Stimulated activated effector memory CD8-positive, alpha-beta T cell treated with anti-CD3 and anti-CD28 coated beads, Interleukin-12 subunit alpha, Interleukin-12 subunit beta, amount 100 ng/mL, for 72 hours (primary cell): ENCODE data around the gene ZG16B.

Experiments
- ATAC-seq: fragments of 150-1000 bp; cut with Tn5 transposase; 2 replicates; pipeline ENCODE4 v1.10.0; 2021
- DNase-seq, 2 donors: peaks; one replicate each; pipeline ENCODE4 v3.0.0; 2021 to 2022; ENCODE audit warnings: low spot score in 2 of 2
- H3K27ac Mint-ChIP-seq: one replicate; pipeline ENCODE4 v1.8.0; 2022; ENCODE audit warnings: mild to moderate bottlenecking, mixed read lengths
- H3K36me3 Mint-ChIP-seq: one replicate; pipeline ENCODE4 v1.8.0; 2022; ENCODE audit warnings: mild to moderate bottlenecking, mixed read lengths
- H3K4me1 Mint-ChIP-seq: one replicate; pipeline ENCODE4 v1.8.0; 2022; ENCODE audit warnings: mixed read lengths
- H3K4me3 Mint-ChIP-seq: one replicate; pipeline ENCODE4 v1.8.0; 2022; ENCODE audit warnings: mild to moderate bottlenecking, mixed read lengths
- H3K9me3 Mint-ChIP-seq: one replicate; pipeline ENCODE4 v1.8.0; 2022; ENCODE audit warnings: mixed read lengths

The ZG16B gene

DNA sequence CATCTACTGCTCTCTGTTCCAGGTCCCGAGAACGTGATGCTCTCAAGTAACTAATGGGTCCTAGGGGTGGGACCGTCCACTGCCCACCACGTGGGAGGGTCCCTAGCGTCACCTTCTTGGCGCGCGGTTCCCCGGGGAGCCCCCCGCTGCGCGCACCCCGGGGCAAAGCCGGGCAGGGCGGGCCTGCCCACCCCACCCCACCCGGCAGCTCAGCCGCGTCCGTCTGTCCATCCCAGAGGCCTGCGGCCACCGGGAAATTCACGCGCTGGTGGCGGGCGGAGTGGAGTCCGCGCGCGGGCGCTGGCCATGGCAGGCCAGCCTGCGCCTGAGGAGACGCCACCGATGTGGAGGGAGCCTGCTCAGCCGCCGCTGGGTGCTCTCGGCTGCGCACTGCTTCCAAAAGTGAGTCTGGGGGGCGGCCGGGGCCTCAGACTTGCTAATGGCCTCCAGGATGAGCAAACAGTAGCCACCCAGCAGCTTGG lies 31.3 kb upstream of the ZG16B start:
- DNase-seq (no peak), ATAC-seq (no peak)
- no peaks in the 10 kb centered on the region for H3K4me1 Mint-ChIP-seq
- H3K9me3 Mint-ChIP-seq = peaks cover 2% of the 10 kb centered on the region
- no peak overlapping the region for H3K4me3 Mint-ChIP-seq
- no peaks in the 10 kb centered on the region for H3K36me3 Mint-ChIP-seq
- no peak overlapping the region for H3K27ac Mint-ChIP-seq

DNA sequence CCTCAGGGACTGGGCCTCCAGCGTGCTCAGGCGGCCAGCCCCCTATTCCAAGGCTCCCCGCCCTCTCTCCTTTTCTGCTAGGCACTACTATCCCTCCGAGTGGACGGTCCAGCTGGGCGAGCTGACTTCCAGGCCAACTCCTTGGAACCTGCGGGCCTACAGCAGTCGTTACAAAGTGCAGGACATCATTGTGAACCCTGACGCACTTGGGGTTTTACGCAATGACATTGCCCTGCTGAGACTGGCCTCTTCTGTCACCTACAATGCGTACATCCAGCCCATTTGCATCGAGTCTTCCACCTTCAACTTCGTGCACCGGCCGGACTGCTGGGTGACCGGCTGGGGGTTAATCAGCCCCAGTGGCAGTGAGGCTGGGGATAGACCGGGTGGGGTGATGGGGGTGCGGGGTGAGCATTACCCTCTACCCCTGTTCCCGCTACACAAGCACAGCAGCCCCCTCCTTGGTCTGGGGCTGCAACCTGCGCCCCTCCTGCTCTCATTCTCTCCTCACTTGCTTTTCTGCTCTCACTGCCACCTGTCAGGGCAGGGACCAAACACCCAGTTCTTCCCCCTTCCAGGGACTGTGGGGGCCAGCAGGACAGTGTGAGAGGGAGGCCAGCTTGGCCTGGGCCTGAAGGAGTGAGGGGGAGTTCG lies 30.8 kb upstream of the ZG16B start:
- H3K9me3 Mint-ChIP-seq = peaks cover 3% of the 10 kb centered on the region
- no peak overlapping the region for H3K4me3 Mint-ChIP-seq
- H3K4me1 Mint-ChIP-seq = no peaks in the 10 kb centered on the region
- H3K27ac Mint-ChIP-seq = no peak overlapping the region
- ATAC-seq (no peak), DNase-seq (no peak)
- H3K36me3 Mint-ChIP-seq = no peaks in the 10 kb centered on the region

DNA sequence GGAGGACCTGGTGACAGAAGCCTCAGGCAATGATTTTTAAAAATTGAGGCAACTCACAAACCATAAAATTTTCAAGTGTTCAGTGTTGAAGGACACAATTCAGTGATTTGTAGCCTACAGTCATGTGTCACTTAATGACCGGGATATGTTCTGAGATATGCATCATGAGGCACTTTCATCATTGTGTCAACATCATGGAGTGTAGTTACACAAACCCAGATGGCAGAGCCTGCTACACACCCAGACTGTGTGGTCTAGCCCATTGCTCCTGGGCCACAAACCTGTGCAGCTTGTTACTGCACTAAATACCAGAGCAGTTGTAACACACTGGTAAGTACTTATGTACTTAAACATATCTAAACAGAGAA lies 30.3 kb upstream of the ZG16B start:
- H3K9me3 Mint-ChIP-seq = peaks cover 3% of the 10 kb centered on the region
- ATAC-seq (no peak), DNase-seq (no peak)
- H3K27ac Mint-ChIP-seq = no peak overlapping the region
- no peak overlapping the region for H3K4me3 Mint-ChIP-seq
- no peaks in the 10 kb centered on the region for H3K36me3 Mint-ChIP-seq
- H3K4me1 Mint-ChIP-seq = no peaks in the 10 kb centered on the region

DNA sequence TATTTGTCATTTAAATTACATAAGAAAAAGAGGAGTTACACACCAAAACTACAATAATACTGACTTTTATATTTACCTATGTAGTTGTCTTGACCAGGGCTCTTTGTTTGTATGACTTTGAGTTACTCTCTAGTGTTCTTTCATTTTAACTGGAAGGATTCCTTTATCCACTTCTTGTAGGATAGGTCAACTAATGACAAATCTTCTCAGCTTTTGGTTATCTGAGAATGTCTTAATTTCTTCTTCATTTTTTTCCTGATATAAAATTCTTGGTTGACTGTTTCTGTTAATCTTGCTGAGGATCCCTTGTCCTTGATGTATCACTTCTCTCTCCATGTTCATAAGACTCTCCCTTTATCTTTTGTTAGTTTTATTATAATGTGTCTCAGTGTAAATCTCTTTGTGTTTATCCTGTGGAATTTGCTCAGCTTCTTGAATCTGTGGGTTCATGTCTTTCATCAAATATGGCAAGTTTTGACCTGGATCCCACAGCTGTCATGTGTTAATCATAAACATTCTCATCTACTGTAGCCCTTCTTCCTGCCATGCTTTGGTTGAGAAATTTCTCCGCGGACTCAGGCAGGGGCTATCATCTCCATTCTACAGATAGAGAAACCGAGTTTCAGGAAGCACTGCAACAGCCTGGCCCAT lies 26.4 kb upstream of the ZG16B start:
- H3K4me3 Mint-ChIP-seq = no peak overlapping the region
- H3K36me3 Mint-ChIP-seq = no peaks in the 10 kb centered on the region
- H3K27ac Mint-ChIP-seq = no peak overlapping the region
- H3K4me1 Mint-ChIP-seq = no peaks in the 10 kb centered on the region
- H3K9me3 Mint-ChIP-seq = peaks cover 3% of the 10 kb centered on the region
- ATAC-seq (no peak), DNase-seq (no peak)

DNA sequence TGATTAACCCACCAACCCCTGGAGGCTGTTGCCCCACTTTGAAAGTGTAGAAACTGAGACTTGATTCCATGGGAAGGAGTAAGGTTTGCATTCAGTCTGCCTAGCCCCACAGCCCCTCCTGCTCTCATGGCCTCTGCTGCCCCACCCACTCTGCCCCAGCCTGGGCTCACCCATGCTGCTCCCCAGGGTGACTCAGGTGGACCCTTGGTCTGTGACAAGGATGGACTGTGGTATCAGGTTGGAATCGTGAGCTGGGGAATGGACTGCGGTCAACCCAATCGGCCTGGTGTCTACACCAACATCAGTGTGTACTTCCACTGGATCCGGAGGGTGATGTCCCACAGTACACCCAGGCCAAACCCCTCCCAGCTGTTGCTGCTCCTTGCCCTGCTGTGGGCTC lies 25.4 kb upstream of the ZG16B start:
- Mint-ChIP-seq H3K4me3 (no peak overlapping the region), H3K36me3 (no peaks in the 10 kb centered on the region), H3K9me3 (peaks cover 3% of the 10 kb centered on the region), H3K4me1 (no peaks in the 10 kb centered on the region), H3K27ac (no peak overlapping the region)
- no peak for ATAC-seq
- no peak for DNase-seq

DNA sequence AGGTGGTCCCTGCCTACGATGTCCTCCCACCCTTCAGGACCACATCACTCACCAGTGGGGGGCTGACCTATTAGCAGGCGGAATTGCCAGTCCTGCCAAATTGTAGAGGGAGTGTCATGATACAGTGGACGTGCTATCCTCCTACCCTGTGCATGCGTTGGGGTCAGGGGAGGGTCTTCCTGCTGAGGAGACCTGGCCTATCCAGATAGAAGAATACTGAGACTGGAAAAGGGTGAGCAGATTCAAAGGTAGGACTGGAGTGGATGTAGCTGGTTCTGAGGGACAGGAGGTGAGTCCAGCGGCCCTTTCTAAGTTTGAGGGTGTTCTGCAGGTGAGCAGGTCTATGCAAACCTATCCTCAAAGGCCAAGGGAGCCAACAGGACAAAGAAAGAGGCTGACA lies 23.8 kb upstream of the ZG16B start:
- Mint-ChIP-seq H3K36me3 (no peaks in the 10 kb centered on the region), H3K27ac (no peak overlapping the region), H3K4me3 (no peak overlapping the region), H3K4me1 (no peaks in the 10 kb centered on the region), H3K9me3 (peaks cover 3% of the 10 kb centered on the region)
- no peak for ATAC-seq
- DNase-seq = no peak

DNA sequence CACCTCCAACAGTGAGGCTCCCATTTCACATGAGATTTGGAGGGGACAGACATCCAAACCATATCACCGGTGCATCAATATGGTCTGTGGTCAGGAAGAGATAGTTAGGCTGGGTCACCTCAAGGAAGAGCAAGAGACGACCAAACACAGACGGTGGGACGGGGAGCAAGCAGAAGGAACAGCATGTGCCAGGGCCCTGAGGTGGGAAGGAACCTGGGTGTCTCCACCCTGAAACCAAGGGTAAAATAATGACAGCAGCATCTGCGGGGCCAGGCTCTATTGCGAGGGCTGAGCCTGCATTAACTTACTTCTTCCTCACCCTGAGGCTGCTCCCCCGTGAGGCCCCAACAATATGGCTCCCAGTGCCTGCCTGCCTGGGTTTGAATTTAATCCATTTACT lies 21.9 kb upstream of the ZG16B start:
- no peak overlapping the region for H3K4me3 Mint-ChIP-seq
- H3K9me3 Mint-ChIP-seq = peaks cover 3% of the 10 kb centered on the region
- no peaks in the 10 kb centered on the region for H3K4me1 Mint-ChIP-seq
- ATAC-seq (no peak), DNase-seq (no peak)
- H3K27ac Mint-ChIP-seq = no peak overlapping the region
- no peaks in the 10 kb centered on the region for H3K36me3 Mint-ChIP-seq

DNA sequence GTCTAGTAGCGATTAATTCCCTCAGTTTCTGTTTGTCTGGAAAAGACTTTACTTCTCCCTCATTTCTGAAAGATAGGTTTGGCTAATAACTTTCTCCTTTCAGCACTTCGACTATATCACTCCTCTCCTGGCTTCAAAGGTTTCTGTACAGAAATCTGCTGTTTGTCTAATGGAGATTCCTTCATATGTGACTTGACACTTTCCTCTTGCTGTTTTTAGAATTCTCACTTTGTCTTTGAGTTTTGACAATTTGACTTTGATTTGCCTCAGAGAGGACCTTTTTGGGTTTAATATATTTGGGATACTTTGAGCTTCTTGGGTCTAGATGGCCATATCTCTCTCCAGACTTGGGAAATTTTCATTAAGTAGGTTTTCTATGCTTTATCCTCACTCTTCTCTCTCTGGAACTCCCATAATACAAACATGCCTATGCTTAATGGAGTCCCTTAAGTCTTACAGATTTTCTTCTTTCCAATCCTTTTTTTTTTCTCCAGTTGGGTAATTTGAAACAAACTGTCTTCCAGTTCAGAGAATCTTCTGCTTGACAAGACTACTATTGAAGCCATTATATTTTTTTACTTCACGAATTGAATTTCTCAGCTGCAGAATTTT lies 20.8 kb upstream of the ZG16B start:
- H3K4me3 Mint-ChIP-seq = no peak overlapping the region
- no peaks in the 10 kb centered on the region for H3K36me3 Mint-ChIP-seq
- DNase-seq (no peak), ATAC-seq (no peak)
- H3K4me1 Mint-ChIP-seq = no peaks in the 10 kb centered on the region
- no peak overlapping the region for H3K27ac Mint-ChIP-seq
- H3K9me3 Mint-ChIP-seq = no peaks in the 10 kb centered on the region

DNA sequence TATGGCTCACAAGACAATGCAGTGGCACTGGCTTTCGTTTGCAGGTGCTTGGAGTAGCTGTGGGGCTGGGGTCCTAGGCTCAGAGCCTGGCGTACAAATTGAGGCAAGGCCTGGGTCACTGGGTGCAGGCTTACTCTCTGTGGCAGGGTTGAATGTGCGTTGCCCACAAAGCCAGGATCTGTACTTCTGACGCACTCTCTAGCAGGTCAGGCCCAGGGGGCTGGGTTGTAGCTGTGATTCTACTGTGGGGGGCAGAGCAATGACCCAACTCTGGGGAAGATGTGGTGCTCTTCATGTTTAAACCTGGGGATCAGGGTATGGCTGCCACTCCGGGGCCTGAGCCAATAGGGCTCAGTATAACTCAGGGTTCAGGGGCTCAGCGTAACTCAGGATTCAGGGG lies 19.5 kb upstream of the ZG16B start:
- ATAC-seq = no peak
- Mint-ChIP-seq H3K4me3 (no peak overlapping the region), H3K27ac (no peak overlapping the region), H3K4me1 (no peaks in the 10 kb centered on the region), H3K9me3 (no peaks in the 10 kb centered on the region), H3K36me3 (no peaks in the 10 kb centered on the region)
- no peak for DNase-seq

DNA sequence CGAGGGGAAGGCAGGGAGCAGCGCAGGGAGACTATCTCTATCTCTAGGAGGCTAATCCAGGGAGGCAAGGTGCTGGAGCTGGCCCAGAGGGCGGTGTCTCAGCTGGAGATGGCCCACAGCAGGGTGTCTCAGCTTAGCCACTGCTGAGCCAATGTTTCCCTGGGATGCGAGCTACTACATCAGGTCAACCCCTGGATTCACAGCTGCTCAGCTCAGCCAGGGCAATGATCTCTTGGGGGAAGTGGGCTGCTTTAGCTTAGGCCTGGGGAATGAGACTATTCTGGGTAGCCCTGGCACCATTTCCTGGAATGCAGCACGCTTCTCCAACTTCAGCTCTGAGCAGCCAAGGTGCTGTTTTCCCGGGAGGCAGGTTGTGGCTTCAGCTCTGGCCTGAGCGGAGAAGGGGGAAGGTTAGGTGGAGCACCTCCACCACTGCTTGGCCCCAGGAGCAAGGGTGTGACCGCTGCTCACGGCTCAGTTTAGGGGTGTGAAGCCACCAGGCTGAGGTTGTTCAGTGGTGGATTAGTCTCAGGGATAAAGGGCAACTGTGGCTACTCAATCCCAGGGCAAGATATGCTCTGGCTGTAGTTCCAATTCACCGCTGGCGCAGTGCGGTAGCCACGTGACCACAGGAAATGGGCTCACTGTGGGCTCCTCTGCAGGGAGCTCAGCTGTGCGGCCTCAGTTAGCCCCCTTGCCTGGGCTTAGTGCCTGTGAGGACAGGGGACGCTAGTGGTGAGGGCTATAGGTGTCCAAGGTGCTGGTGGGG lies 18.2 kb upstream of the ZG16B start:
- H3K36me3 Mint-ChIP-seq = no peaks in the 10 kb centered on the region
- ATAC-seq (no peak), DNase-seq (no peak)
- no peaks in the 10 kb centered on the region for H3K9me3 Mint-ChIP-seq
- H3K27ac Mint-ChIP-seq = no peak overlapping the region
- H3K4me3 Mint-ChIP-seq = no peak overlapping the region
- H3K4me1 Mint-ChIP-seq = no peaks in the 10 kb centered on the region

DNA sequence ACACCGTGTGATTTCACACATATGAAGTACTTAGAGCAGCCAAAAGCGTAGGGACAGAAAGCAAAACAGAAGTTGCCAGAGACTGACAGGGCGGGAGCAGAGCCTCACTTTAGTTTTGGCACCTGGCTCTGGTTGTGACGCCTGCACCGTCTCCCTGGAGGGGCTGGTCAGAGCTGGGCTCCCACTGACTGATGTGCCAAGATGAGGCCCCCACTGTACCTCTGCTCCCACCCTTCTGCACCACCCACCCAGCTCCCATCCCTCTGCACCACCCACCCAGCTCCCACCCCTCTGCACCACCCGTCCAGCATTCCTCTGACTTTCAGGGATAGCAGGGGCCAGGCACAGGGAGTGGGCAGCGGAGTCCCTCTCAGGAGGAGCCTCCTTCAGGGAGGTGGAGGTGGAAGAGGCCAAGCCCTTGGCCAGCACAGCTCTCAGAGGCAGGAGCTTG lies 16.3 kb upstream of the ZG16B start:
- Mint-ChIP-seq H3K9me3 (no peaks in the 10 kb centered on the region), H3K4me1 (no peaks in the 10 kb centered on the region)

DNA sequence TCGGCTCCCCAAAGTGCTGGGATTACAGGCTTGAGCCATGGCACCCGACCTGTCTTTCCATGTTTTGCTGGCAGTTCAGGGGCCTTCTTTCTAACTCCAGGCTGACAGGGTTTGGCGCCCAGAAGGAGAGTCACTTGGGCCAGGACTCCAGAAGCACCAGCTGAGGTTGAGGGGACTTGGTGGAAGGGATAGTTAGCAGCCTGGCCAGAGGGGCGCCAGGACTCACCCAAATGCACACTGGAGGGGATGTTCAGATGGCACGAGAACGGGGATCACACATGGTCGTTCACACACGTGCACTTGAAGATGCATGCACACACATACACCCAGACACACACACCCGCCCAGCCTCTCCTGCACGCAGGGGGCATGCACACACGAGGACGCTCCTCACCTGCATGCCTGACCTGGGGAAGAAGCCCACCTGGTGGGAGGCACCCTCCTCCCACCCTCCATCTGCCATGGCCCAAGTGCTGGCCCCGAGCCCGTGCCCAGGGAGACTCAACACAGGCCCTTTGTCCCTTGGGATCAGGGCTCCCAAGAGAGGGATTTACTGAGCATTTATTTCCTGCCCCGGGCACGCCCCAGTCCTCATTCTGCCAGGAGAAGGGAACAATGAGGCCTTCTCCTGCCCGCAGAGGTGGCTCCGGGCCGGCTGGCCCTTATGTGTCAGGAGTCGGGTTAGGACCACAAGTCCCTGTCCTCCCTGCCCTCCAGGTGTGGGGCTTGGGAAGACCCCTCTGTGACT lies 15.4 kb upstream of the ZG16B start:
- DNase-seq (no peak), ATAC-seq (no peak)
- no peaks in the 10 kb centered on the region for H3K36me3 Mint-ChIP-seq
- no peak overlapping the region for H3K27ac Mint-ChIP-seq
- H3K4me3 Mint-ChIP-seq = no peak overlapping the region
- no peaks in the 10 kb centered on the region for H3K4me1 Mint-ChIP-seq
- no peaks in the 10 kb centered on the region for H3K9me3 Mint-ChIP-seq

More for the DNA sequence above, 16.3 kb upstream of the ZG16B start:
- Mint-ChIP-seq H3K4me3 (no peak overlapping the region), H3K27ac (no peak overlapping the region), H3K36me3 (no peaks in the 10 kb centered on the region)
- DNase-seq (no peak), ATAC-seq (no peak)

DNA sequence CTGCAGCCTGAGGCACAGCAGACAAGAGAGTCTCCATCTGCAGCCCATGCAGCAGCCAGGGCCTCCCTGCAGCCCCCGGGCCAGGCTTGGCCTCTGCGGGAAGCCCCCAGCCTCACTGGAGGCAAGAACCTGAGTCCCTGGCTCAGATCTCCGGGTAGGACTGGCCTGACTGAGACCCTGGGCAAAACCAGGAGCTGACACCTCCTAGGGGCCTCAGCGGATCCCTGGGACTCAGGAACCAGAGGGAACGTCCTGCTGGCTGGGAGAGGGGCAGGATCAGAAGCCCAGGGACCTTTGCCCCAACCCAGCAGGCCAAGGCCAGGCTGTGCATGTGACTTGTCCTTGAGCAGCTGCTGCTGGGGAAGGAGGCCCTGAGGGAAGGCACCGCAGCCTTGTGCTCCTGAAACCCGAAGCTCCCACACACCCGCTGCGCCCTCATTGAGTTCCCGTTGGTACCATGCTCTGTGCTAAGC lies 14.8 kb upstream of the ZG16B start:
- H3K36me3 Mint-ChIP-seq = no peaks in the 10 kb centered on the region
- no peak overlapping the region for H3K4me3 Mint-ChIP-seq
- no peaks in the 10 kb centered on the region for H3K9me3 Mint-ChIP-seq
- H3K4me1 Mint-ChIP-seq = no peaks in the 10 kb centered on the region
- DNase-seq (no peak), ATAC-seq (no peak)
- H3K27ac Mint-ChIP-seq = no peak overlapping the region

DNA sequence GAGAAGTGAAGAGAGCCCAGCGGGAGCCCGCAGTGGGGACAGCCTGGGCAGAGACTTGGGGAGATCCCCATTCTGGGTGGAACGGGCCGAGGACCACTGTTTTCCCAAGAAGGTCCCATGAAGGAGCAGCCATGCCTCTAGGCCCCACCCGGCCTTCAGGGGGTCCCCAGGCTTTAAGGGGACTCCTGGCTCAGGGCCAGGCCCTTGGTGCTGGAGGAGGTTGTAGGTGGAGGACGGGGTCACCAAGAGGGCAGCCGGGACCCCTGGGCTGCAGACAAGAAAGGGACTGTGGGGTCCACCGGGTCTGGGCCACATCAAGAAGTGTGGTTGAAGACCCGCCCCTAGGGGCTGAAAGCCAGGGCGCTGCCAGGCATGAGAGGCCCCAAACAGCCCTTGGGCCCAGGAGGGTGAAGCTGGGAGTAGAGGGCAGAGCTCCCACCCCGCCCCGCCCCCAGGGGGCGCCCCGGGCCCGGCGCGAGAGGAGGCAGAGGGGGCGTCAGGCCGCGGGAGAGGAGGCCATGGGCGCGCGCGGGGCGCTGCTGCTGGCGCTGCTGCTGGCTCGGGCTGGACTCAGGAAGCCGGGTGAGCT lies 13.3 kb upstream of the ZG16B start, which contains the start of gene PRSS21:
Gene PRSS21, plus strand, starts transcription at position 487 of the 589 bp plus-strand sequence. Its CDS starts 32 bp downstream, at position 519.
- Mint-ChIP-seq H3K4me1 (no peaks in the 10 kb centered on the region), H3K9me3 (no peaks in the 10 kb centered on the region), H3K27ac (peak within 1 kb of the TSS; percentile 26), H3K36me3 (no peaks in the 10 kb centered on the region), H3K4me3 (peak within 1 kb of the TSS; percentile 40)
- peak; percentile 58 for ATAC-seq
- peak in 1 of 2 donors; percentile 70 for DNase-seq
